ENCODE measurements around the gene RXRA. TPM values are rescaled to one million over a fixed set of nuclear protein-coding genes. Genes with fewer than 3 reads are reported as not detected.

The RXRA gene
- total and polyA plus RNA-seq, 2 of the 4 experiments (the other 2 are of a cell fraction) = 7.5 to 17.9 TPM

DNA sequence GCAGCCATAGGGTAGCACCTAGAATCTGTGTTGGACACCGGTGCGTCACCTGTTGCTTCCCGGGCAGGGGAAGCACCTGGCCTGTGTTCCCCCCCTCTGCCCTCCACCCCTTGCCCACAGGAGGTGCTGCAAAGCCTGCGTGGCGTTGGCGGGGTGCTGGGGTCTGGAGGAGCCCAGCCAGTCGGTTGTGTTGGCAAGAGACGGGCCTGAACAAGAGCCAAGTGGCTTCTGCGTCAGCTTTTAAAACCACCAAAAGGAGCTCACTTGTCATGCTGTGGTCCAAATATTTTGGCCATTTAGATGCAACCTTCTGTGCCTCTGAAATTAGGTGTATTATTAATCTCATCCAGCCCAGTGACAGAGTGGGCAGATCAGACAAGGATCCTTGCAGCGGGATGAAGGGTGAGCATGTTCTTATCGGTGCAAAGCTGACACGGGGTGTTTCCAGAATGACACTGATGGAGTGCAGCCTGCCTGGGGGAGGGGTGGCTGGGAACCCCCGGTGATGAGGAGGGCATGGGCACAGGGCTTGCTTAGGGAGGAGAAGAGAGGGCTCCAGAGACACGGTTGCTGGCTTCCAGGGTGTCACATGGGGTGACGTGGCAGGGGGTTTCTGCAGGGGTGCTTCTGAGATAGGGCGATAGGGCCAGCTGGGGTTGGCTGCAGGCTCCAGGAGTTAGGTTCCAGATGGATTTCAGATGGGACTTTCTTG is 9.7 kb upstream of the RXRA start:
- Histone ChIP-seq H3K79me1 (ENCODE audit: low read depth in 1 of 2, low read length in 2 of 2) (no peaks in the 10 kb centered on the region), H3K9me3 (ENCODE audit: control insufficient read depth, insufficient read depth, low read length) (peaks cover 14% of the 10 kb centered on the region), H3K27ac (ENCODE audit: insufficient read depth, low read length) (peak overlapping the region; percentile 5; the same call in 1 of the 2 replicates), H3K36me3 (ENCODE audit: control insufficient read depth, insufficient read depth, low read length) (no peaks in the 10 kb centered on the region), H4K20me1 (ENCODE audit: insufficient read depth, low read length) (no peaks in the 10 kb centered on the region), H3K4me2 (ENCODE audit: low read depth, low read length) (0 out of 2 replicates have a peak overlapping the region, but pooled peaks have one; percentile 2), H3K18ac (ENCODE audit: low read depth, low read length) (peak overlapping the region; percentile 0; the same call in 1 of the 2 replicates), H3K4ac (ENCODE audit: low read depth, low read length) (0 out of 2 replicates have a peak overlapping the region, but pooled peaks have one; percentile 25), H3K23ac (ENCODE audit: low read depth, low read length) (no peak overlapping the region), H2BK5ac (ENCODE audit: low read depth, low read length, poor library complexity, severe bottlenecking) (peak overlapping the region; percentile 82), H2AFZ (replicated peaks; ENCODE audit: low read length, poor library complexity) (peak overlapping the region; percentile 54), H4K5ac (ENCODE audit: low read depth, low read length) (no peak overlapping the region), H3K9me1 (ENCODE audit: insufficient read depth, low read length) (peaks cover 14% of the 10 kb centered on the region), H3K4me3 (ENCODE audit: insufficient read depth, low read depth, low read length) (no peak overlapping the region), H4K91ac (ENCODE audit: insufficient read depth, low read depth, low read length) (peak overlapping the region; percentile 46; the same call in 1 of the 2 replicates), H4K8ac (ENCODE audit: low read depth in 2 of 2, low read length in 2 of 2) (no peak overlapping the region), H3K56ac (ENCODE audit: extremely low read depth, insufficient read depth, low read length) (no peak overlapping the region), H3K4me1 (ENCODE audit: control insufficient read depth, insufficient read depth, low read length) (peaks cover 36% of the 10 kb centered on the region), H2BK20ac (ENCODE audit: low read depth, low read length) (no peak overlapping the region), H2BK120ac (ENCODE audit: low read depth, low read length) (0 out of 2 replicates have a peak overlapping the region, but pooled peaks have one; percentile 24), H2AK9ac (replicated peaks; ENCODE audit: low read depth, low read length, poor library complexity) (no peak overlapping the region), H2AK5ac (ENCODE audit: low read depth, low read length) (peak overlapping the region; percentile 44), H3K14ac (replicated peaks; ENCODE audit: low read depth, low read length) (no peak overlapping the region), H3K9ac (ENCODE audit: low read depth, low read length) (no peak overlapping the region), H3K27me3 (ENCODE audit: control insufficient read depth, insufficient read depth, low read length) (no peaks in the 10 kb centered on the region), H2BK15ac (ENCODE audit: low read depth, low read length) (no peak overlapping the region)
- 0% methylated on average over 3 of the region's 16 CpGs; no CpG with 5 or more reads in 1 of the 2 experiments for WGBS, 2 experiments (ENCODE audit: extremely low coverage in 2 of 2, insufficient read length in 1 of 2)
- POLR2A ChIA-PET (ENCODE audit: unreplicated experiment) = interaction anchor here (0.6 kb wide), 2 partner anchors 8 to 34 kb away, joined by 3 to 4 read pairs; no protein-coding TSS in a partner anchor
- CTCF ChIA-PET = no interaction called here
- intact Hi-C loops (cut with micrococcal nuclease) (loop anchor here (5.0 kb wide), 1 partner anchor 99 kb away; no protein-coding TSS in a partner anchor), dilution Hi-C loops (cut with HindIII; ENCODE audit: low sequenced_read_pairs, unreplicated experiment) (no loop called here), in situ Hi-C loops (cut with MboI; ENCODE audit: low sequenced_read_pairs) (no loop called here)
- peak; percentile 68 for DNase-seq
- ATAC-seq (ENCODE audit: low read depth) = peak; percentile 22
- no TSS peak for BruUV-seq (replicated peaks)
- TF ChIP-seq, protein P1, sequence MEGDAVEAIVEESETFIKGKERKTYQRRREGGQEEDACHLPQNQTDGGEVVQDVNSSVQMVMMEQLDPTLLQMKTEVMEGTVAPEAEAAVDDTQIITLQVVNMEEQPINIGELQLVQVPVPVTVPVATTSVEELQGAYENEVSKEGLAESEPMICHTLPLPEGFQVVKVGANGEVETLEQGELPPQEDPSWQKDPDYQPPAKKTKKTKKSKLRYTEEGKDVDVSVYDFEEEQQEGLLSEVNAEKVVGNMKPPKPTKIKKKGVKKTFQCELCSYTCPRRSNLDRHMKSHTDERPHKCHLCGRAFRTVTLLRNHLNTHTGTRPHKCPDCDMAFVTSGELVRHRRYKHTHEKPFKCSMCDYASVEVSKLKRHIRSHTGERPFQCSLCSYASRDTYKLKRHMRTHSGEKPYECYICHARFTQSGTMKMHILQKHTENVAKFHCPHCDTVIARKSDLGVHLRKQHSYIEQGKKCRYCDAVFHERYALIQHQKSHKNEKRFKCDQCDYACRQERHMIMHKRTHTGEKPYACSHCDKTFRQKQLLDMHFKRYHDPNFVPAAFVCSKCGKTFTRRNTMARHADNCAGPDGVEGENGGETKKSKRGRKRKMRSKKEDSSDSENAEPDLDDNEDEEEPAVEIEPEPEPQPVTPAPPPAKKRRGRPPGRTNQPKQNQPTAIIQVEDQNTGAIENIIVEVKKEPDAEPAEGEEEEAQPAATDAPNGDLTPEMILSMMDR (conservative IDR thresholded peaks at IDR 0.05; ENCODE audit: low read depth, low read length) = no peak
- no peak for TF ChIP-seq CEBPB (IDR thresholded peaks at IDR 0.05; ENCODE audit: low read depth, low read length)
- TF ChIP-seq, protein P2, sequence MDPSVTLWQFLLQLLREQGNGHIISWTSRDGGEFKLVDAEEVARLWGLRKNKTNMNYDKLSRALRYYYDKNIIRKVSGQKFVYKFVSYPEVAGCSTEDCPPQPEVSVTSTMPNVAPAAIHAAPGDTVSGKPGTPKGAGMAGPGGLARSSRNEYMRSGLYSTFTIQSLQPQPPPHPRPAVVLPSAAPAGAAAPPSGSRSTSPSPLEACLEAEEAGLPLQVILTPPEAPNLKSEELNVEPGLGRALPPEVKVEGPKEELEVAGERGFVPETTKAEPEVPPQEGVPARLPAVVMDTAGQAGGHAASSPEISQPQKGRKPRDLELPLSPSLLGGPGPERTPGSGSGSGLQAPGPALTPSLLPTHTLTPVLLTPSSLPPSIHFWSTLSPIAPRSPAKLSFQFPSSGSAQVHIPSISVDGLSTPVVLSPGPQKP (IDR thresholded peaks at IDR 0.05; ENCODE audit: borderline replicate concordance, low read depth, low read length) = no peak
- TF ChIP-seq MAZ (IDR thresholded peaks at IDR 0.05; ENCODE audit: borderline replicate concordance, low read depth, low read length) = no peak
- TF ChIP-seq NFE2L2 (IDR thresholded peaks at IDR 0.05; ENCODE audit: low read depth, low read length) = no peak
- TF ChIP-seq CHD1 (IDR thresholded peaks at IDR 0.05; ENCODE audit: low read depth, low read length) = no peak
- TF ChIP-seq RCOR1 (IDR thresholded peaks at IDR 0.05; ENCODE audit: insufficient replicate concordance, low read length) = no peak
- TF ChIP-seq POLR2A (IDR thresholded peaks at IDR 0.05; ENCODE audit: low read depth, low read length) = no peak
- TF ChIP-seq MAFK (IDR thresholded peaks at IDR 0.05; ENCODE audit: low read depth, low read length) = no peak
- TF ChIP-seq MXI1 (IDR thresholded peaks at IDR 0.05; ENCODE audit: borderline replicate concordance, low read depth, low read length) = no peak
- TF ChIP-seq SMC3 (IDR thresholded peaks at IDR 0.05; ENCODE audit: low read depth, low read length) = no peak; the same call in 1 of the 2 replicates
- TF ChIP-seq, protein P3, sequence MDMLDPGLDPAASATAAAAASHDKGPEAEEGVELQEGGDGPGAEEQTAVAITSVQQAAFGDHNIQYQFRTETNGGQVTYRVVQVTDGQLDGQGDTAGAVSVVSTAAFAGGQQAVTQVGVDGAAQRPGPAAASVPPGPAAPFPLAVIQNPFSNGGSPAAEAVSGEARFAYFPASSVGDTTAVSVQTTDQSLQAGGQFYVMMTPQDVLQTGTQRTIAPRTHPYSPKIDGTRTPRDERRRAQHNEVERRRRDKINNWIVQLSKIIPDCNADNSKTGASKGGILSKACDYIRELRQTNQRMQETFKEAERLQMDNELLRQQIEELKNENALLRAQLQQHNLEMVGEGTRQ (IDR thresholded peaks at IDR 0.05; ENCODE audit: low read depth, low read length) = no peak
- TF ChIP-seq RFX5 (IDR thresholded peaks at IDR 0.05; ENCODE audit: low read depth, low read length) = no peak
- TF ChIP-seq BHLHE40 (IDR thresholded peaks at IDR 0.05; ENCODE audit: low read depth, low read length) = no peak
